ENCODE results near the gene ALOX12. TPM values are rescaled to one million over a fixed set of nuclear protein-coding genes. Genes with fewer than 3 reads are reported as not detected.
"Not testable (repeated sequence)": the region's sequence is repeated elsewhere in the genome, so short reads cannot be mapped to it uniquely, and the experiment has no call there.

ALOX12 gene, protein sequence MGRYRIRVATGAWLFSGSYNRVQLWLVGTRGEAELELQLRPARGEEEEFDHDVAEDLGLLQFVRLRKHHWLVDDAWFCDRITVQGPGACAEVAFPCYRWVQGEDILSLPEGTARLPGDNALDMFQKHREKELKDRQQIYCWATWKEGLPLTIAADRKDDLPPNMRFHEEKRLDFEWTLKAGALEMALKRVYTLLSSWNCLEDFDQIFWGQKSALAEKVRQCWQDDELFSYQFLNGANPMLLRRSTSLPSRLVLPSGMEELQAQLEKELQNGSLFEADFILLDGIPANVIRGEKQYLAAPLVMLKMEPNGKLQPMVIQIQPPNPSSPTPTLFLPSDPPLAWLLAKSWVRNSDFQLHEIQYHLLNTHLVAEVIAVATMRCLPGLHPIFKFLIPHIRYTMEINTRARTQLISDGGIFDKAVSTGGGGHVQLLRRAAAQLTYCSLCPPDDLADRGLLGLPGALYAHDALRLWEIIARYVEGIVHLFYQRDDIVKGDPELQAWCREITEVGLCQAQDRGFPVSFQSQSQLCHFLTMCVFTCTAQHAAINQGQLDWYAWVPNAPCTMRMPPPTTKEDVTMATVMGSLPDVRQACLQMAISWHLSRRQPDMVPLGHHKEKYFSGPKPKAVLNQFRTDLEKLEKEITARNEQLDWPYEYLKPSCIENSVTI
- 1 to 10 TPM in 2 of 8 experiments, under 1 TPM in 4, not detected in 2; 0.23 to 1.6 (median 0.37) TPM for total RNA-seq

DNA sequence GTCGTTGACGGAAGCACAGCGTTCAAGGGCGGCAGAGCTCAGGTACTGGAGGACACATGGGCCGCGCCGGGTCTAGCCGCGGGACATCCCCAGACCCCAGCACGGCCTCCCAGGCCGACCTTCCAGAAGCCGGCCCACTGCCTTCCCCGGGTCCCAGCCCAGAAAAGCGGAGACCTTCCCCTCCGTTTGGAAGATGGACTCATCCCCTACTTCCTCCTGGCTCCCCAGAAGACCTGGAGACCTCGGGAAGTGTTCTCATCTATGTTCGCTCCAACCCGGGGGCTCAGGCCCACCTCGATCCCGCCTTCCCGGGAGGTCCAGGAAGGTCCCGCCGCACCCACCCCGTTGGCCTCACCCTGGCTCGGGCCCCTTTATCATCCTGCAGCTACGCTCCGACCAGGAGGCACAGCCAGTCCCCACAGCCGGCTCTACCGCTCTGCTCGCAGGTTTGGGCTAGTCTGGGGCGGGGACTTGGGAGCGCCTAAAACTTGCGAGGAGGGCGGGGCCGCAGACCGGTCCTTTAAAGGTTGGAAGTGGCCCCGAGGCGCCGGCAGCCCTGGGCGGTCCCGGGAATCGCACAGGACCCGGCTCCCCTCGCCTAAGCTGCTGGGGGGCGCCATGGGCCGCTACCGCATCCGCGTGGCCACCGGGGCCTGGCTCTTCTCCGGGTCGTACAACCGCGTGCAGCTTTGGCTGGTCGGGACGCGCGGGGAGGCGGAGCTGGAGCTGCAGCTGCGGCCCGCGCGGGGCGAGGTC is at the start of gene ALOX12:
Gene ALOX12 (plus strand): TSS at position 550 of the 756 bp plus-strand sequence. CDS start 69 bp downstream, at position 619.
- H3K4me1 ChIP-seq (replicated peaks in 1 of 2): peaks cover 0 to 2% of the 10 kb centered on the region in 2 donors
- peak in 6 of 8 experiments; percentile 24 to 83 (median 62) for ATAC-seq (replicated peaks in 6 of 8)
- in situ Hi-C loops (cut with MboI; ENCODE audit: low pct_unique_long_range_greater_than_20kb in 2 of 9, low sequenced_read_pairs in 9 of 9, unreplicated experiment in 9 of 9): no loop called here
- H3K4me3 ChIP-seq: no peak within 1 kb of the TSS
- no peak within 1 kb of the TSS for H3K27ac ChIP-seq
- WGBS, 10 experiments: 47% methylated on average over 3 of the region's 64 CpGs; no CpG with 5 or more reads in 9 of the 10 experiments

DNA sequence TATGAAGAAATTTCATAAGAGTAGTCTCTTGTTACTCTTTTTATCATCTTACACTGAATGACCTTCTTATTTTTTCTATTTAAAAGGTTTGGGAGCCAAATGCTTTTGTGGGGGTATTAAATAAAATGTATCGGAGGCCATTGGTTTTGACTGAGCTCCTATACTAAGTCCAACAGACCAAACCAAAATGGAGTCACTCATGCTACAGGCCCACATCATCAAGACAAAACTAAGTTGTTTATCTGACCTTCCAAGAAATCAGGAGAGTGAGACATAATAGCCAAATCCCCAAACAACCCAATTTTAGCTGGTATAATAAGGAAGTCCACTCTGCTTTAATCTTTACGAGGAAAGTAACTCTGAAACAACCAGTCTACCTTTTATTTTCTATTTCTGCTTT is 48.1 kb upstream of the ALOX12 start:
- WGBS, 10 experiments: 20 to 100% (median 68%) methylated on average over 1 to 2 of the region's 2 CpGs
- Histone ChIP-seq H3K4me3 (no peak overlapping the region), H3K27ac (no peak overlapping the region), H3K4me1 (replicated peaks in 1 of 2) (no peaks in the 10 kb centered on the region)
- in situ Hi-C loops (cut with MboI; ENCODE audit: low pct_unique_long_range_greater_than_20kb in 2 of 9, low sequenced_read_pairs in 9 of 9, unreplicated experiment in 9 of 9): no loop called here
- ATAC-seq (replicated peaks in 6 of 8): no peak

DNA sequence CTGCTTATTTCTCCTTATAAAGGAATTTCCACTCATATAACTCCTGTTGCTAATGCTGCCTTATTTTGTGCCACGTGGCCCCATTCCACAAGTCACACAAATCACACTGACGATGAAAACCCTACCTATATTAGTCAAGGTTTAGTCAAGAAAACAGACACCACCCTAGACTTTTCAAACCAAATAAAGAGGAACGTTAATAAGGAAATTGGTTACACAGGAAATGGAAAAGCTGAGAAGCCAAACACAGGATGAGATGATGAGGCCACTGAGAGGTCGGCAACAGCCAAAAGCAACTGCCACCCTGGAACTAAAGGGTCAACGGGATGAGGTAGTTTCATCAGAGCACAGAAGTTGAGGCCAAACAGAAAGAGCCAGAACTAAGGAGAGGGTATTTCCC is 47.3 kb upstream of the ALOX12 start:
- no peak for ATAC-seq (replicated peaks in 6 of 8)
- Histone ChIP-seq H3K4me1 (replicated peaks in 1 of 2) (no peaks in the 10 kb centered on the region), H3K4me3 (no peak overlapping the region), H3K27ac (no peak overlapping the region)
- 18 to 67% (median 46%) methylated on average over 2 to 5 of the region's 5 CpGs; no CpG with 5 or more reads in 2 of the 10 experiments for WGBS, 10 experiments
- in situ Hi-C loops (cut with MboI; ENCODE audit: low pct_unique_long_range_greater_than_20kb in 2 of 9, low sequenced_read_pairs in 9 of 9, unreplicated experiment in 9 of 9): no loop called here

DNA sequence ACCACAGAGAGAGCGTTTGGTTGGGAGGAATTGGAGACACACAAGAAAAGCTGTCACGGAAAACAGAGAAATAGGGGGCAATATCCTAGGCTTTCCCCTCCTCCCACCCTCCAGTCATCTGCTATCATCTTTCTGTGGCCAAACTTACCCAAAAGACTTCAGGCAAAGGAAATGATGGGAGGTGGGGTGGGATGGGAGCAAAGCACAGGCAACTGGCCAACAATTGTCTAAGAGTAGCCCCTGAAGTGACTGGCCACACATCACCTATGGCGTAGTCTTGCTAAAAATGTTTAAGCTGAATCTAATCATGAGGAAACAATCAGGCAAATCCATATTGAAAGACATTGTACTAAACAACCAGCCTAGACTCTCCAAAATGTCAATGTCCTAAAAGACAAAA is 46.9 kb upstream of the ALOX12 start:
- no peak overlapping the region for H3K27ac ChIP-seq
- WGBS, 10 experiments: 50 to 100% (median 83%) methylated on average over 1 to 3 of the region's 3 CpGs; no CpG with 5 or more reads in 1 of the 10 experiments
- H3K4me3 ChIP-seq: no peak overlapping the region
- in situ Hi-C loops (cut with MboI; ENCODE audit: low pct_unique_long_range_greater_than_20kb in 2 of 9, low sequenced_read_pairs in 9 of 9, unreplicated experiment in 9 of 9): no loop called here
- no peaks in the 10 kb centered on the region for H3K4me1 ChIP-seq (replicated peaks in 1 of 2)
- ATAC-seq (replicated peaks in 6 of 8): no peak

DNA sequence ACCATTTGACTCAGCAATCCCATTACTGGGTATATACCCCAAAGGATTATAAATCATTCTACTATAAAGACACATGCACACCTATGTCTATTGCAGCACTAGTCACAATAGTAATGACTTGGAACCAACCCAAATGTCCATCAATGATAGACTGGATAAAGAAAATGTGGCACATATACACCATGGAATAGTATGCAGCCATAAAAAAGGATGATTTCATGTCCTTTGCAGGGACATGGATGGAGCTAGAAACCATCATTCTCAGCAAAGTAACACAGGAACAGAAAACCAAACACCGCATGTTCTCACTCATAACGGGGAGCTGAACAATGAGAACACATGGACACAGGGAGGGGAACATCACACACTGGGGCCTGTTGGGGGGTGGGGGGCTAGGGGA is 44.9 kb upstream of the ALOX12 start:
- ATAC-seq (replicated peaks in 6 of 8); H3K4me1 ChIP-seq (replicated peaks in 1 of 2); H3K27ac ChIP-seq; H3K4me3 ChIP-seq; in situ Hi-C loops (cut with MboI; ENCODE audit: low pct_unique_long_range_greater_than_20kb in 2 of 9, low sequenced_read_pairs in 9 of 9, unreplicated experiment in 9 of 9): not testable (repeated sequence)
- WGBS, 10 experiments: 80 to 100% (median 100%) methylated on average over 1 of the region's 2 CpGs; no CpG with 5 or more reads in 7 of the 10 experiments

DNA sequence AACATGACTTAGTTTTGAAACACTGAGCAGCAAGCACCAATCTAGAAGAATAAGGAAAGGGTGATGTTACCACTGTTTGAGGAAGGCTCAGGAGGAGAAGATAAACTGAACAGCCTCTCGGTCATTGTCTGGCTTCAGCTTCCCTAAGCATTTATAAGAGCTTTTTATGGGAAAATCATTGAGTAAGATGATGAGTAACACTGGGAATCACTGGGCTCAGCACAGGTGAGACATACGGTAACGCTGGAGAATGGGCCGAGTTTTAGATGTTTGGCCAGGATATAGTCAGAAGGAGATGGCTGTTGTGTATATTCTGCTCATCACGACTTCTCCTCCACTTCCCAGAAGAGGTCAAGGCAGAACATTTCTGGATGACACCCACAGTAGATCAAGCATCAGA is 42.2 kb upstream of the ALOX12 start:
- no peak overlapping the region for H3K4me3 ChIP-seq
- H3K4me1 ChIP-seq (replicated peaks in 1 of 2): no peaks in the 10 kb centered on the region
- in situ Hi-C loops (cut with MboI; ENCODE audit: low pct_unique_long_range_greater_than_20kb in 2 of 9, low sequenced_read_pairs in 9 of 9, unreplicated experiment in 9 of 9): no loop called here
- H3K27ac ChIP-seq: no peak overlapping the region
- WGBS, 10 experiments: 40 to 100% (median 84%) methylated on average over 1 to 5 of the region's 5 CpGs
- no peak for ATAC-seq (replicated peaks in 6 of 8)

DNA sequence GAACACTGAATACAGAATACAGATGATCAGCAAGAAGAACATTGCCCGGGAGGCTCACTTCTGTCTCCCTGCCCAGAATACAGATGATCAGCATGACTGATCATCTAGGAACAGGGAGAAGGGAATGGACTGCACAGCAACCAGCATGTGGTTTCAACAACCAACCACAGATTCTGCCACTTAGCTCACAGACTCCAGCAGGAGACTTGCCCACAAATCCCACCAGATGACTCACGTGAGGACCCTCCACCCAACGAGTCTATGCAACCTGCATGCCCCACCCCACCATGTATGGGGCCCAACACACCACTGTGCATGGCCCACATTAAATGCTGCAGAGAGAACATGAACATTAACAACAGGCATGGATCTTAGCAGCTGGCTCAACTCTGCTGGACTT is 36.1 kb upstream of the ALOX12 start:
- no peak overlapping the region for H3K4me3 ChIP-seq
- H3K27ac ChIP-seq: no peak overlapping the region
- 67 to 92% (median 86%) methylated on average over 1 to 3 of the region's 3 CpGs; no CpG with 5 or more reads in 5 of the 10 experiments for WGBS, 10 experiments
- H3K4me1 ChIP-seq (replicated peaks in 1 of 2): no peaks in the 10 kb centered on the region
- in situ Hi-C loops (cut with MboI; ENCODE audit: low pct_unique_long_range_greater_than_20kb in 2 of 9, low sequenced_read_pairs in 9 of 9, unreplicated experiment in 9 of 9): no loop called here
- ATAC-seq (replicated peaks in 6 of 8): no peak

DNA sequence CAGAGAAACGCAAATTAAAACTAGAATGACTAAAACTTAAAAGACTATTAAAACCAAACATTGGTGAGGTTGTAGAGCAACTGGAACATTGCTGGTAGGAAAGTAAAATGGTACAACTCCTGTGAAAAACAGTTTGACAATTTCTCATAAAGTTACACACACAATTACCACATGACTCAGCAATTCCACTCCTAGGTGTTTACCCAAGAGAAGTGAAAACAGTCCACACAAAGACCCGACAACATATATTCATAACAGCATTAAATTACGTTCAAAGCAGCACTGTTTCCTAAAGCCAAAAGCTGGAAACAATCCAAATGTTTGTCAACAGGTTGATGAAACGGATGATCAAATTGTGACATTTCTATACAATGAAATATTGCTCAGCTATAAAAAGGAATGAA is 26.5 kb upstream of the ALOX12 start:
- no peak for ATAC-seq (replicated peaks in 6 of 8)
- no peak overlapping the region for H3K27ac ChIP-seq
- no peaks in the 10 kb centered on the region for H3K4me1 ChIP-seq (replicated peaks in 1 of 2)
- 33 to 92% (median 75%) methylated on average over 2 to 4 of the region's 4 CpGs for WGBS, 10 experiments
- H3K4me3 ChIP-seq: no peak overlapping the region
- in situ Hi-C loops (cut with MboI; ENCODE audit: low pct_unique_long_range_greater_than_20kb in 2 of 9, low sequenced_read_pairs in 9 of 9, unreplicated experiment in 9 of 9): no loop called here

DNA sequence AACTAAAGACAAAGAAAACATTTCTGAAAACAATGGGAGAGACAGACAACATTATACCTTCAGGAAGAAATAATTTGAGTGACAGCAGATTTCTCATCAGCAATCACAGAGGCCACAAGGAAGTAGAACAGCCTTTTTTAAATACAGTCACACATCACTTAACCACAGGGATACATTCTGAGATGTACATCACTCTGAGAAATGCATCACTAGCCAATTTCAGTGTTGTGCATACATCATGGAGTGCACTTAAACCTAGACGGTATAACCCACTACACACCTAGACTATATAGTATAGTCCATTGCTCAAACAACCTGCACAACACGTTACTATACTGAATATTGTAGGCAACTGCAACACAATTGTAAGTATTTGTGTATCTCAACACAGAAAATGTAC is 24.9 kb upstream of the ALOX12 start:
- in situ Hi-C loops (cut with MboI; ENCODE audit: low pct_unique_long_range_greater_than_20kb in 2 of 9, low sequenced_read_pairs in 9 of 9, unreplicated experiment in 9 of 9): no loop called here
- H3K27ac ChIP-seq: no peak overlapping the region
- no peak overlapping the region for H3K4me3 ChIP-seq
- H3K4me1 ChIP-seq (replicated peaks in 1 of 2): no peaks in the 10 kb centered on the region
- no peak for ATAC-seq (replicated peaks in 6 of 8)
- 40 to 100% (median 50%) methylated on average over 1 to 2 of the region's 2 CpGs; no CpG with 5 or more reads in 2 of the 10 experiments for WGBS, 10 experiments

DNA sequence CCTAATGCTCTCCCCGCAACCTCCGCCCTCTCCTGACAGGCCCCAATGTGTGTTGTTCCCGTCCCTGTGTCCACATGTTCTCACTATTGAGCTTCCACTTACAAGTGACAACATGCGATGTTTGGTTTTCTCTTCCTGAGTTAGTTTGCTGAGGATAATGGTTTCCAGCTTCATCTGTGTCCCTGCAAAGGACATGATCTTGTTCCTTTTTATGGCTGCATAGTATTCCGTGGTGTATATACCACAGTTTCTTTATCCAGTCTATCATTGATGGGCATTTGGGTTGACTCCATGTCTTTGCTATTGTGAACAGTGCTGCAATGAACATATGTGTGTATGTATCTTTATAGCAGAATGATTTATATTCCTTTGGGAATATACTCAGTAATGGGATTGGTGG is 16.4 kb upstream of the ALOX12 start:
- in situ Hi-C loops (cut with MboI; ENCODE audit: low pct_unique_long_range_greater_than_20kb in 2 of 9, low sequenced_read_pairs in 9 of 9, unreplicated experiment in 9 of 9); ATAC-seq (replicated peaks in 6 of 8); H3K4me3 ChIP-seq; H3K4me1 ChIP-seq (replicated peaks in 1 of 2); H3K27ac ChIP-seq: not testable (repeated sequence)
- WGBS, 10 experiments: 17 to 100% (median 88%) methylated on average over 1 to 4 of the region's 5 CpGs; no CpG with 5 or more reads in 2 of the 10 experiments

DNA sequence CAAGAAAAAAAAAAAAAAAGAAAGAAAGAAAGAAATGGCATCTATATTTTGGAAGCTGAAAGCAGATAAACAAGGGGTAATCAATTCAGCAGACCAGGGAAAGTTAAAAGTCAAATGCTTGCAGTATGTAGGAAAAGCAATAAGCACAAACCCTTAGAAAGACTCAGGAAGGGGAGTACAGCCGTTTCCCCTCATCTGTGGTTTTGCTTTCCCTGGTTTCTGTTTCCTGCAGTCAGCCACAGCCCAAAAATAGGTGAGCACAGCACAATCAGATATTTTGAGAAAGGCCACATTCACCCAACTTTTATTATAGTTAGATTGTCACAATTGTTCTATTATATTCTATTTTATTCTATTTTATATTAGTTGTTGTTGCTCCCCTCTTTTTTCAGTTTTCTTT is 14.4 kb upstream of the ALOX12 start:
- WGBS, 10 experiments: 0 to 100% (median 31%) methylated on average over 1 of the region's 1 CpG; no CpG with 5 or more reads in 2 of the 10 experiments
- no peaks in the 10 kb centered on the region for H3K4me1 ChIP-seq (replicated peaks in 1 of 2)
- no peak overlapping the region for H3K27ac ChIP-seq
- in situ Hi-C loops (cut with MboI; ENCODE audit: low pct_unique_long_range_greater_than_20kb in 2 of 9, low sequenced_read_pairs in 9 of 9, unreplicated experiment in 9 of 9): loop anchor here in 1 of 9 experiments (10.0 kb wide), 1 partner anchor 57 kb away; no protein-coding TSS in a partner anchor
- ATAC-seq (replicated peaks in 6 of 8): no peak
- no peak overlapping the region for H3K4me3 ChIP-seq

DNA sequence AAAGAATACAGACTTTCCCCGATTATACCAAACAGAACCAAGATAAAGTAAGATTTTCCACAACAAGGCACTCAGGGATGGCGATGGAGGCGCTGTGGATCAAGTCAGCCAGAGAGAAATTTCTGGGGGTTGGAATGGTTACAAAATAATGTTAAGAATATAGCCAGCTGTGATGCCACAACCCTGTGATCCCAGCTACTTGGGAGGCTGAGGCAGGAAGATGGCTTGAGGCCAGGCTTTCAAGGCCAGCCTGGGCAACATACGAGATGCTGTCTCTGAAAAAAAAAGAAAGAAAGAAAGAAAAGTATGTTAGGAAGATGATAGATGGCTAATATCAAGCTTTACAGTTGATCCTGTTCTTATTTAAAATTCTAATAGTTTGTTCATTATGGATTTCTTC is 10.6 kb upstream of the ALOX12 start:
- WGBS, 10 experiments: 0 to 96% (median 73%) methylated on average over 3 to 4 of the region's 4 CpGs
- ATAC-seq (replicated peaks in 6 of 8): no peak
- H3K4me3 ChIP-seq: no peak overlapping the region
- no peak overlapping the region for H3K27ac ChIP-seq
- in situ Hi-C loops (cut with MboI; ENCODE audit: low pct_unique_long_range_greater_than_20kb in 2 of 9, low sequenced_read_pairs in 9 of 9, unreplicated experiment in 9 of 9): loop anchor here in 1 of 9 experiments (10.0 kb wide), 1 partner anchor 60 kb away; no protein-coding TSS in a partner anchor
- no peaks in the 10 kb centered on the region for H3K4me1 ChIP-seq (replicated peaks in 1 of 2)

DNA sequence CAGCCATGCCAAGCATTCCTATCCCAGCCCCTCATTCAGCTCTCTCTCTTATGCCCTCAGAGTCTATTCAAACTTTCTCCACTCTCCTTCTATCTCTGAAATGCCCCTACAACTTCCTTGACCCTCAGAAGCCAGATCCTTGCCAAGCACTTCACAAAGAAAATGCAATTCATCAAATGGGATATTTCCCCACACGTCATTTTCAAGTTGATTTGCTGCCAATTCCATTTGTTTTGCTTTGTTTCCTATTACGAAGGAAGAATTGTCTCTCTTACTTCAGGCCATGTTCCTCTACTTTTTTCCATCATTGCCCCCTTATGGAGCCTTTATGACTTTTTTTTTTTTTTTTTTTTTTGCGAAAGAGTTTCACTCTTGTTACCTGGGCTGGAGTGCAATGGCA is 9.2 kb upstream of the ALOX12 start:
- no peak overlapping the region for H3K4me3 ChIP-seq
- in situ Hi-C loops (cut with MboI; ENCODE audit: low pct_unique_long_range_greater_than_20kb in 2 of 9, low sequenced_read_pairs in 9 of 9, unreplicated experiment in 9 of 9): loop anchor here in 1 of 9 experiments (10.0 kb wide), 1 partner anchor 62 kb away; no protein-coding TSS in a partner anchor
- ATAC-seq (replicated peaks in 6 of 8): no peak
- H3K27ac ChIP-seq: no peak overlapping the region
- H3K4me1 ChIP-seq (replicated peaks in 1 of 2): no peaks in the 10 kb centered on the region
- 31 to 95% (median 66%) methylated on average over 1 to 3 of the region's 3 CpGs for WGBS, 10 experiments

Data from motor neuron (in vitro differentiated cells).